HepG2 (cell line): ENCODE data around the gene ZNF865. TPM values are rescaled to one million over a fixed set of nuclear protein-coding genes. Genes with fewer than 3 reads are reported as not detected.

Experiments used
- ATRX ChIP-seq: sonication (generic); formaldehyde crosslinking; IDR thresholded peaks from 2 replicates; pipeline ENCODE4 v1.4.0; 2020; ENCODE audit warnings: missing genetic modification reagents, borderline replicate concordance
- HBP1 ChIP-seq: IDR thresholded peaks from 2 replicates; pipeline ENCODE4 v1.6.1; 2016; ENCODE audit warnings: low read depth, control low read depth
- KDM2A ChIP-seq: sonication (generic); formaldehyde crosslinking; IDR thresholded peaks from 2 replicates; pipeline ENCODE4 v1.4.0; 2020; ENCODE audit warnings: low read depth, missing genetic modification reagents, borderline replicate concordance
- KLF16 ChIP-seq, 2 experiments: sonication (generic) in 1 of 2; formaldehyde crosslinking in 1 of 2; IDR thresholded peaks; 2 replicates each; pipeline versions ENCODE4 v1.6.1 to v1.8.0; 2016 to 2023; ENCODE audit warnings: missing genetic modification reagents in 2 of 2, missing compliant biosample characterization in 1 of 2
- MYPOP ChIP-seq: sonication (generic); formaldehyde crosslinking; IDR thresholded peaks from 2 replicates; pipeline ENCODE4 v1.8.1; 2023; ENCODE audit warnings: mild to moderate bottlenecking, moderate library complexity, missing genetic modification reagents
- NR2F2 ChIP-seq: IDR thresholded peaks from 2 replicates; pipeline ENCODE4 v1.6.1; 2012; ENCODE audit warnings: low read depth, inconsistent platforms, borderline replicate concordance
- PCBP1 ChIP-seq: fragments of 200-400 bp; formaldehyde crosslinking; IDR thresholded peaks from 2 replicates; pipeline ENCODE4 v1.6.1; 2017; ENCODE audit warnings: mild to moderate bottlenecking, low read depth, low read length, borderline replicate concordance
- PRDM10 ChIP-seq: sonication (generic); formaldehyde crosslinking; IDR thresholded peaks from 2 replicates; pipeline ENCODE4 v1.4.0; 2020; ENCODE audit warnings: low read depth, missing genetic modification reagents
- PTBP1 ChIP-seq: fragments of 200-400 bp; formaldehyde crosslinking; IDR thresholded peaks from 2 replicates; pipeline ENCODE4 v1.6.1; 2018; ENCODE audit warnings: low read length, low read depth; ENCODE audit not compliant: poor library complexity, severe bottlenecking
- SATB2 ChIP-seq: sonication (generic); formaldehyde crosslinking; IDR thresholded peaks from 2 replicates; pipeline ENCODE4 v1.5.0; 2020; ENCODE audit warnings: missing genetic modification reagents
- TBL1XR1 ChIP-seq: fragments of 150-350 bp; IDR thresholded peaks from 2 replicates; pipeline ENCODE4 v1.6.1; 2014; ENCODE audit warnings: borderline replicate concordance, low read length; ENCODE audit not compliant: partially characterized antibody
- ZBTB38 ChIP-seq: sonication (generic); formaldehyde crosslinking; IDR thresholded peaks from 2 replicates; pipeline ENCODE4 v1.5.1; 2020; ENCODE audit warnings: mild to moderate bottlenecking, missing genetic modification reagents
- ZNF142 ChIP-seq: sonication (generic); formaldehyde crosslinking; IDR thresholded peaks from 2 replicates; pipeline ENCODE4 v1.4.0; 2020; ENCODE audit warnings: missing genetic modification reagents
- ZNF143 ChIP-seq: sonication (generic); formaldehyde crosslinking; IDR thresholded peaks from 2 replicates; pipeline ENCODE4 v1.4.0; 2020; ENCODE audit warnings: missing genetic modification reagents
- ZNF501 ChIP-seq: sonication (generic); formaldehyde crosslinking; IDR thresholded peaks from 2 replicates; pipeline ENCODE4 v1.5.1; 2020; ENCODE audit warnings: mild to moderate bottlenecking, moderate library complexity, missing genetic modification reagents
- ZNF672 ChIP-seq: sonication (generic); formaldehyde crosslinking; IDR thresholded peaks from 2 replicates; pipeline ENCODE4 v1.8.1; 2022; ENCODE audit warnings: missing genetic modification reagents
- ZSCAN9 ChIP-seq: IDR thresholded peaks from 2 replicates; pipeline ENCODE4 v1.6.1; 2016; ENCODE audit warnings: borderline replicate concordance
- polyA plus RNA-seq, 8 experiments: library from polyadenylated mRNA; depleted of rRNA in 3 of 8; stranded (reverse) in 7 of 8; unstranded in 1 of 8; fragments of >200 nt; fragmentation: Illumina TruSeq in 4 of 8; extraction: Trizol in 4 of 8; gene quantifications; 2 replicates each; pipeline versions ENCODE4 v1.2.1 to v1.2.3, GENCODE V29; 2011 to 2016; ENCODE audit warnings: low read depth in 4 of 8, missing spikeins in 1 of 8, mixed read lengths in 1 of 8; ENCODE audit not compliant: insufficient read depth in 1 of 8
- total RNA-seq, 5 experiments: library from RNA; depleted of rRNA; stranded (reverse); fragments of >200 nt; fragmentation: Illumina TruSeq; extraction: Trizol; gene quantifications; 2 replicates each; pipeline ENCODE4 v1.2.3, GENCODE V29; 2016; ENCODE audit warnings: low read depth in 1 of 5

The ZNF865 gene
- total and polyA plus RNA-seq, 2 of the 13 experiments (the other 11 are each of a cell fraction or from before 2014, with no cell fraction given), result 0.93 to 1.0 TPM

GRCh38 chr19:55586976-55587668, 18.3 kb upstream of the ZNF865 start (continued):
- TF ChIP-seq ZNF142 (CRISPR knock-in tag) (no peak), PRDM10 (CRISPR knock-in tag) (no peak), KDM2A (no peak), ZSCAN9 (CRISPR knock-in tag) (no peak), ATRX (CRISPR knock-in tag) (no peak), NR2F2 (no peak), TBL1XR1 (no peak), PCBP1 (0 out of 2 replicates have a peak, but pooled peaks have one; percentile 71), ZNF501 (peak; percentile 56; the same call in 1 of the 2 replicates), ZNF672 (CRISPR knock-in tag) (no peak), KLF16 (CRISPR knock-in tag; IDR thresholded peaks at IDR 0.05) (no peak), MYPOP (CRISPR knock-in tag) (no peak), PTBP1 (no peak), ZBTB38 (CRISPR knock-in tag) (no peak), HBP1 (no peak), ZNF143 (CRISPR knock-in tag) (no peak), SATB2 (CRISPR knock-in tag) (no peak)
